ENCODE measurements around the gene TMCO1.
"Not testable (repeated sequence)": the region's sequence is repeated elsewhere in the genome, so short reads cannot be mapped to it uniquely, and the experiment has no call there.

The TMCO1 gene

DNA sequence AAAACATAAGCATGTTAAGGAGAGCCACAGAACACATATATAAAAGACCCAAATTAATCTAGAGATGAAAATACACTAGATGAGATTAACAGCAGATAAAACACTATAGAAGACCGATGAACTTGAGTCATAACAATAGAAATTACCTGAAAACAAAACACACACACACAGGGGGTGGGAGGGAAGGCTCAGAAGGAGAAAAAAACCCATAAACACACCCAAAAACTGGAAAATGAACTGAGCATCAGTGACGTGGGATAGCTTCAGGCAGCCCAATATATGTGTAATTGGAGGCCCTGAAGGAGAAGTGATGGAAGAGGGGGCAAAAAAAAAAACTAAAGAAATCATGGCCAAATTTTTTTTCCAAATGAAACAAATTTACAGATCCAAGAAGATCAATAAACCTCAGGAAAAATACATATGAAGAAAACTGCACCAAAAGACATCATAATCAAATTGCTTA is 81.7 kb downstream of the TMCO1 start:
- DNase-seq (ENCODE audit: low read depth) = no peak

DNA sequence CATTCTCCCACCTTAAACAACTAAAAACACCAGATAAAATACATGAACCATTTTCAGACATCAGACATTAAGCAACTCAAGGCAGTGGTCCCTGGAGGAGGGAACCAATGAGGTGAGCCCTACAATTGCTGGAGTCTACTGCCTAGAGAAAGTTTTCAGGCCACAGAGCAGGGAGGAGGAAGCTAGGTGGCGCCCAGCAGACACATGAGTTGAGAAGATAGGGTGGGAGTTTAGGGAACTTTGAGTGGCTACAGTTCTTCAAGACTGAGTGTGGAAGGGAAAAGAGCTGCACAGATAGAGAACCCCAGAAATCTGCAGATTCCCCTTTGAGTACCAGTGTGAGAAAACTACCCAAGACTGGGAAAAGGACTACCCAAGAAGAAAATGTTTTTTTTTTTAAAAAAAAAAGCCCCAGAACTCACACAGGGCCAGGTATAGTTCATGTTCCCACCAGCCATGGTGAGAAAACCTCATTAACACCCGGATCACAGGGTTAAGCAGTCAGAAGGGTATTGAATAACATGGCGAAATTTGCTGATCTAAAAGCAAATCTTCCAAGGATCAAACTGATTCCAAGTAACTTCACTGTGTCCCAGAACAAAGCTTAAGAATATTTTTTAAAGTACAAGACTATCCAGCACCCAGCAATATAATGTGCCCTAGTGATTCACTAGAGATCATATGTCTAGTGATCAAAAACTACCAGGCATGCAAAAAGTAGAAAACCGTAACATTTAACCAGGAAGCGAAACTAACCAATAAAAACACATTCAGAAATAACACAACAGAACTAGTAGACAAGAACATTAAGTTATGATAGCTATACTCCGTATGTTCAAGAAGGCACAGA is 82.3 kb downstream of the TMCO1 start:
- DNase-seq (ENCODE audit: low read depth) = no peak

DNA sequence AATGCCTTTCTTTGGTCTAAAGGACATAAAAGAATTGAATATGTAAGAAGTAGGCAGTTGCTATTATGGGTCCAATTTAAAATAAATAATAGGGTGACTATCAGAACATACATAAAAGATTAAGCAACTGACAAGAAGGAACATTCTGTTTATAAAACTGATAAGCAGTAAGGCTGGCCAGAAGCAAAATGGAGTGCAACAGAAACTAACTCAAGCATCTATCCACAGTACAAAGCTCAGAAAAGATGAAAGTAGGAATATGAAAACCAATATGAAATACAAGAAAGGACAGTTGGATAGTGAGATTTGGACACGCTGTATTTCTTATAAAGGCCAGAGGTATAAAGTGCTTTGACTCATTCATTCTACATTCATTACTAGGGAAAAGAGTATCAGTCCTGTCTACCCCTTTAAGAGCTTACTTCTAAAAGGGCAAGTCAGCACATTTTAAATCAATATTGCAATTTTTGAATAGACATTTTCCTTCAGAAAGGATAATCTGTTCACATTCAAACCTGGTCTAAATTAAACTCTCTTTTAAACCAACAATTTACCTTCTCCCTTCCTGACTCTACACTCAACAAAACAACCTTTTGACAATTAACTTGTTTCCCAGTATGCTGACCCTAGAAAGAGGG is 84.7 kb downstream of the TMCO1 start:
- no peak for DNase-seq (ENCODE audit: low read depth)

DNA sequence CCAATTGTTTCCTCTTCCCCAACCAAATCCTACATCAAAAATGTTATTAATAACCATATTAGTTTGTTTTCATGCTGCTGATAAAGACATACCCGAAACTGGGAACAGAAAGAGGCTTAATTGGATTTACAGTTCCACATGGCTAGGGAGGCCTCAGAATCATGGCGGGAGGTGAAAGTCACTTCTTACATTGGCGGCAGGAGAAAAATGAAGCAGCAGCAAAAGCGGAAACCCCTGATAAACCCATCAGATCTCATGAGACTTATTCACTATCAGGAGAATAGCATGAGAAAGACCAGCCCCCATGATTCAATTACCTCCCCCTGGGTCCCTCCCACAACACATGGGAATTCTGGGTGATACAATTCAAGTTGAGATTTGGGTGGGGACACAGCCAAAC is 87.9 kb downstream of the TMCO1 start:
- not testable (repeated sequence) for DNase-seq (ENCODE audit: low read depth)

DNA sequence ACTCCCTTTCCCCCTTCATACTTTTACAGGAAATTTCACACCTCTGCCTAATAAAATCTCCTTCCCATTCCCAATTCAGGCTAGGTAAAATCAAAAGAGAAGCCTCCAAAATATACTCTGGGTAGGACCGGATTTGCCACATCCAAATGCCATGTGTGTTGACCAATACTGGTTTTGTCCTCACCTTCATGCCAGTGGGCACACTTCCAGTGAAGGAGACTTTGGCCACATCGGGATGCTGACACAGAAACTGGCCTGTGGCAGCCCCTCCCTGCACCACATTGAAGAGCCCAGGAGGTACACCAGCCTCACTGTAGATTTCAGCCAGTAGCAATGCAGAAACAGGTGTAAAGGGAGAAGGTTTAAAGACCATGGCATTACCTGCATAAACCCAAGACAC is 88.4 kb downstream of the TMCO1 start:
- no peak for DNase-seq (ENCODE audit: low read depth)

DNA sequence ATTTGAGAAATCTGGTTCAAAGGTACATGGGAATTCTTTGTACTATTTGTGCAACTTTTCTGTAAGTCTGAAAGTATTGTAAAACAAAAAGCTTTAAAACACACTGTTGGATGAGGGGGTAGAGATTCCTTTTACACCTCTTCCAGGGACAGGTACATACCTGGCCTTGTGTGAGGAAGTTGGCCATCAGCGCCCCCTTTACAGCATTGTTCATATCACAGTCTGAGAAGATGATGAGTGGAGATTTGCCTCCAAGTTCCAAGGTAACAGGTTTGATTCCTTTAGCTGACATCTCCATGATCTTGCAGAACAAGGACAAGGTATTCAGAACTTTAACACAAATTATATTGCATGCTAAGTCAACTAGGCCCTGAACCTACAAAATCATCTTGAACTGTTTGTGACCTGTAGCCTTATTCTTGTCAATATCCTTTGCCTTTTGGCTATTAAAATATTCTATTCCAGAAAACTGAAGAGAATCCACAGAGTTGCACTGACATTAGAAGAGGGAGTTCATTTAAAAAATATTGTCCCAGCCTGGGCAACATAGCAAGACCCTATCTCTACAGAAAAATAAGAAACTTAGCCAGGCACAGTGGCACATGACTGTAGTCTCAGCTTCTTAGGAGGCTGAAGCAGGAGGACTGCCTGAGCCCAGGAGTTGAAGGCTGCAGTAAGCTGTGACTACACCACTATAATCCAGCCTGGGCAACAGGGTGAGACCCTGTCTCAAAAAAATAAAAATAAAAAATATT is 89.2 kb downstream of the TMCO1 start:
- no peak for DNase-seq (ENCODE audit: low read depth)

DNA sequence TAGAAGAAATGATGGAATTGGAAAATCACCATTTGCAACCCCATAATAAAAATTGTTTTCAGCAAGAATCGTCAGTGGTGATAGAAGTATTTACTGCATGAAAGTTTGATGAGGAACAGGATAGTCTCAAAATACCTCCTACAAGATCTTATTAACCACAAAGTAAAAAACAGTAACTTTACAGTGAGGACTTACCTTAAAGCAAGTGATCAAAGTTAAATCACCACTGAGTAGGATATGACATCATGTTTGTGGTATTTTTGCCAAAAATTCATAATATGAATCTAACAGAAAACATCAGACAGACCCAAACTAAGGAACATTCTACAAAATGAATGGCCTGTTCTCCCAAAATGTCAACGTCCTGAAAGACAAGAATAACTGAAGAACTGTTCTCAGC is 90.2 kb downstream of the TMCO1 start:
- no peak for DNase-seq (ENCODE audit: low read depth)
